GM19395 (cell line): ENCODE measurements around the gene CFDP1.

ENCODE experiments used
- ATAC-seq: cut with Tn5 transposase; IDR thresholded peaks from one replicate; pipeline ENCODE4 v1.9.1; 2021; ENCODE audit warnings: mild to moderate bottlenecking, moderate library complexity; ENCODE audit not compliant: unreplicated experiment

The CFDP1 gene

DNA sequence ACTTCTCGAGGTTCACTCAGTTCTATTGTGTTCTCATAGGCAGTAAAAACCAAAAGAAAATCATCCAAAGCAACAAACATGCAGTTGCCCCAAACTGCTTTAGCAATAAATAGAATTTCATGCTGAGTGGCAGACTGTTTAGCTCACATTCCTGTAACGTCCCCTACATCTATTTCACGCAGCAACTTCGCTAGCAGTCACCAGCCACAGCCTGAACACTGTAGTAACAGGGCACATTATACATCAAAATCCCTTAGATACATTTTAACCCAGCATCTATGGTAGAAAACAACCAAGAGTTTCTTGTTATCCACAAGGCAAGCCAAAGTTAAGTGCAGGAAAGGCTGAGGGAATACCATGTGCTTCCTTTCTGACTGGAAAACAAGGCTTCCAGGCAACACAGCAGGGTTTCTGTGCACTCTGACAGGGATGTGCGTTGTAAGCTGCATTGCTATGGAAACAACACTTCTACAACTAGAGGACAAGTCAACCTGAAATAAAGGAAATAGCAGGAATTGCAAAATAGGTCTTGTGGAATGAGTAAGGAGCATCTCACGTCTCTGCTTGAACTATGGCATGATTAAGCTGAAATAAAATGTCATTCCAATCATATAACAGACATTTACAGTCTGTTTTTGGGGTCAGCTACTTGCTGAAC is 55.4 kb downstream of the CFDP1 start:
- ATAC-seq, result no peak

DNA sequence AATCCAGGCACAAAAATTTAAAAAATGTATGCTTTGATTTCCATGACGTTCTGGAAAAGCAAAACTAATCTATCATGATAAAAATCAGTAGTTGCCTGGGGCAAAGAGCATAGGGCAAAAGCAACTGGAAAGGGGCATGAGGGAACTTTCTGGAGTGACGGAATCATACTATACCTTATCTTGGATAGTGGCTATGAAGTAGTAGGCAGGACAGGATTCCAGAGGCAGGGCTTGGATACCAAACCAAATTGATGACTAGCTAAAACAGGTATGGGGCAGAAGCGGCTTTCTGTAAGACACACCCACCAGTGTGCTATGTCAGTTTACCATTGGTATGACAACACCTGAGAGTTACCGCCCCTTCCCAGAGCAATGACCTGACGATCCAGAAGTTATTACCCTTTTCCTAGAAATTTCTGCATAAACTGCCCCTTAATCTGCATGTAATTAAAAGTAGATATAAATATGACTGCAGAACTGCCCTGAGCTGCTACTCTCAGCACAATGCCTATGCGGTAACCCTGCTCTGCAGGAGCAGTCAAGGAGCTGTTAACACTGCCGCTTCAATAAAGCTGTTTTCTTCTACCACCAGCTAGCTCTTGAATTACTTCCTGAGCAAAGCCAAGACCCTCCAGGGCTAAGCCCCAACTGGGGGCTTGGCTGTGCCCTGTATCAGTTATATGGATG is 56.7 kb downstream of the CFDP1 start:
- ATAC-seq, result no peak

DNA sequence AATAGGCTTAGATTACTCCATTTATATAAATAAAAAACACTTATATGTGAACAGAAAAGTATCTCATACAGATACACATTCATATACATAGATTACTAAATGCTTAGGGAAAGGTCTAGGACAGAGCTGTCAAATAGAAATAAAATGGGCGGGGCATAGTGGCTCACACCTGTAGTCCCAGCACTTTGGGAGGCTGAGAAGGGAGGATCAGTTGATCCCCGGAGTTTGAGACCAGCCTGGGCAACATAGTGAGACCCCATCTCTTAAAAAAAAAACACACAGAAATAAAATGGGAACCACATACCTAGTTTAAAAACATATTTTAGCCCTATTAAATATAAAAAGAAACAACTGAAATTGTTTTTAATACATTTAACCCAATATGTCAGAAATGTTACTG is 58.9 kb downstream of the CFDP1 start:
- ATAC-seq, result no peak

DNA sequence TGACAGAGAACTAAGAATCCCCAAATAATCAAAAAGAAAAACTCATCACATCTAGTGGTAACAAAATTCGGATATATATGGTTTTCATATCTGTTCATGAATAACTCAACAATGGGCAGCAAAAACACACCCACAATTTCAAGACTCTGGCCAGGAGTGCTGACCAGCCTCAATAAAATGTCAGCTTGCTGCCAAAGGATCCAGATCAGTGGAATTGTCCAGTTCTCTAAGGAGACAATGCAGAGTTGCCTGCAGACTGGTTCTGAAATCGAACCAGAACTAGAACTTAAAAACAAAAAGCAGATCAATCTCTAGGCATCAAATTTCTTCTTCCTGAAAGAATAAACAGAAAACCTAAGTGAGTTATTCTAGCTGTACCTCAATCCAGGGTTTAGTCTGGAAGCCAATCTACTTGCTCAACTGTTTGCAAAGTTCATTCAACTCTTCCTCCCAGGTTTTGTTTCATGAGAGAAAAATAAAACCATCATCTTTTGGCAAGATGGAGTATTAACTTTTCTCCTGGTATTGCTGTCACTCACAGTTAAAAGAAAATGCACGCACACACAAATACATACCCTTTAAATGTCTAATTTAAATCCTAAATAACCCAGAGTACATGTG is 61.0 kb downstream of the CFDP1 start:
- no peak for ATAC-seq

DNA sequence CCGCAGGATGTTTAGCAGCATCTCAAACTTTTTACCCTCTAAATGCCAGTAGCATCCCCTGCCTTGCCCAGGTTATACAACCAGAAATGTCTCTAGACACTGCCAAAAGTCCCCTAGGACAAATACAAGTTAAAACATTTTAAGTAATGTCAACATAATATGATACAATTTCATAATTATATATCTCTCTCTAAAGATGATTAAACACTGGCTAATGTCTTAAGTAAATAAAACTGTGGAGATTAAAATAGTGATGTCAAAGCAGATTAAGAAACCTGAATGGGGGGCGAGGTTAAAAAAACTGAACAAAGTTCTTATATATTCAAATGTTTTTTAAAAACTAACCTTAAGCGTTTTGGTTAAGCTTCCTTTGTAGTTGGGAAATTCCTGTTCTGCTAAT is 62.1 kb downstream of the CFDP1 start:
- no peak for ATAC-seq

DNA sequence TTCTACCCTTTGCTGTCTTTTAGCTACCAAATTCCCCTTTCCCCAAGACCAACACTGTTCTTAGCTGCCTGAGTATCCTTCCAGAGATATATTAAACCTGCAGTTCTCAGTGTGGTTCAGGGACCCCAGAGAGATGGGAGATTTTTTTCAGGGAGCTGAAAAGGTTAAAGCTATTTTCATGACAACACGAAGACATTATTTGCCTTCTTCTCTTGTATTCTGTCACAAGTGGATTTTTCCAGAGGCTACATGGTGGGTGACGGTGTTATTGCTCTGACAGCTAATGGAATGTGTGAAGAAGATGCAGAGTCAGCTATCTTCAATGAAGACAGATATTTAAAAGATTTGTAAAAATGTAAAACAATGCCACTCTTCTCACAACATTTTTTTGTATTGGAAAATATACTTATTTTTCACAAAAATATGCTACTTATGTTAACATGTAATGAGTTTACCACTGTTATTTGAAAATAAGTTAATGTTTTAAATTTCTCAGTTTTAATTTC is 69.0 kb downstream of the CFDP1 start:
- no peak for ATAC-seq

DNA sequence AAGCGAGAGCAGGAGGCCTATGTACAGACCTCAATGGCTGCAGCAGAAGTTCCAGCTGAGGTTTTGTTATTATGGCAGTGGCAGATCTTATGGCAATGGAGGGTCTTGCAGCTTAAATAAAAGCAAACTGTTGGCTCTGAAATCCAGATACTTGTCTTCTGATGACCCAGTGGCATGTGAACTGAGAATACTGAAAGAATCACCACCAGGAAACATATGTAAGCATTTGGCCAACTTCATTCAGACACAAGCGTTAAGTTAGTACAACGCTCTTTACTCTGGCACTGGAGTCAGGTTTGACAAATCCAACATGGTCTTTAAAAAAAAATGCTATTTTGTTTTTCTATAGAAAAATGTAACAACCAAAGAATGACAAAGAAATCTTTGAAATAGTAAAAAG is 70.5 kb downstream of the CFDP1 start:
- no peak for ATAC-seq

DNA sequence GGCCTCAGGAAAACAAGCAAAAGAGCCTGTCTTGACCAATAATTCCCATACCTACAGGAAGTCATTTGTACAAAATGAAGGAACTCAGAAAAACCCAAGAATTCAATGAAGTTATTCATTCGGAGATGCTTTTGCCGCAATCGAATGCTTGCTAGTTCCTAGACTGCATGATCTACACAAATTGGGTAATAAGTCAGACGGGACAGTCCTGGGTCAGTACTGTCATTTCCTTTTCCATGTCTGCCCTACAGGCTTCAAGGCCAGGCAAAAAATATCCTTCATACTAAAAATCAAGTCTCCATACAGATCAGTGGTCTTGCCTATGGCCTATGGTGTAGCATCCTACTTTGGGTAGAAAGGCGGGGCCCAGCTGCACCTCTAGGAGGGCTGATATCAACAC is 71.4 kb downstream of the CFDP1 start:
- ATAC-seq, result no peak

DNA sequence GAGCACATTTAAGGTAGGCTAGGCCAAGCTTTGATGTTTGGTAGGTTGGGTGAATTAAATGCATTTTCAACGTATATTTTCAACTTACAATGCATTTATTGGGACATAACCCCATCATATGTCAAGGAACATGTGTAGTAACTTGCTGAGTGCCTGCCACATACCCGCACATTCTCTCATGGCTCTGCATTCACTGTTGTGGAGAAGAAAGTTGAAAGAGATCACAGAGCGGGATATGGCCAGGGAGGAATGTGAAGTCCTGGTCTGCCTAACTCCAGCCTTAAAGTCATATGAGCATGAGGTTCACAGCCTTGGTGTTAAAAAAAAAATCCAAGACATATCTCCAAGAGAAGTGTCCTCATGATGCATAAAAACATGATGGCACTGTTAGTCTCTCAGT is 79.1 kb downstream of the CFDP1 start:
- no peak for ATAC-seq

DNA sequence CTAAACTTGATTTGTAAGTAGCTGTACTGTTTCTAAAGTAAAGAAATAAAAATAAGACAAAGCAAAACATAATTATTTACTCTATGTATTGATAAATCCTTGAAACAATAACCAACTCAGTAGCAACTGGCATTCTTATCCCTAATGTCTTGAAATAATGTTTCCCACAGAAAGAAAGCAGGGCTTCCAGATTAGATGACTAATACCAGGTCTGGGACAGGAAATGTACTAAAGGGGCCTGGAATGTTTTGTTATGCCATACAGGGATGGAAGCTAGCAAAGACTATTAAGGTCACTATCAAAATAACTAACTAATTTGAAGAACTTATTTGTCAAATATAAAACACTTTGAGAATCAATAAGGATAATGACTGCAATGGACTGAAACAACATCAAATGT is 82.1 kb downstream of the CFDP1 start:
- ATAC-seq, result no peak

DNA sequence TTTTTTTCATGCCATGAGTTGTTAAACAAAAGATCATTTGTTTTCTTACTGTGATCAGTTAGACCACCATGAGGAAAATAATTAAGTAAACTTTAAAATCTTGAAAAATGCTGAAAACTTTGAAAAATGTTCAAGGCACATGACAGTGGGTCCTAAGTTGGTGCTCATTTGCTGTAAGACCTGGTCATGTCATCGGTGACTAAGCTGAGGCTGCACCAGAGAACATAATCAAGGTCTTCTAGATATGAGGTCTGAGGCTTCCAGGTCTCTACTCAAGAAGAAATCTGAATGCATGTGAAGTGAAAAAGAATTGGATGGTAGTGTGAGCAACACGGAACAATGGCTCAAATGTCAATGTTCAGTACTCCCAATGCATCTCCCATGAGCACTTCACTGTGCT is 87.6 kb downstream of the CFDP1 start:
- ATAC-seq, result no peak

DNA sequence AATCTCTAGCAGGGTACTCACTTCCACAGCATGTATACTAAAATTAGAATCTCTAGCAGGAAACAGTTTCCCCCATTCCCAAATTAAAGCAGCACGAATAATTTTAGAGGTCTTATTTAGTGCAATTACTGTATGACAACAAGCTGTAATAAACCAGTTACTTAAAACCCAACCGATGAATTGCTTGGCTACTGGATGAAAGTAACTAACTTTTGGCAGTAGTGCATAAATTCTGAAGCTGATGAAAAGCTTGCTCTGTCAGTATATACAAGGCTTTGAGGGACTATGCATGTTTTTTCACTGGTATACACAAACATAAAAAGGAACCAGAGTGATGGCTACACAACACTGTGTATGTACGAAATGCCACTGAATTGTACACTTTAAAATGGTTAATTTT is 89.4 kb downstream of the CFDP1 start:
- no peak for ATAC-seq

DNA sequence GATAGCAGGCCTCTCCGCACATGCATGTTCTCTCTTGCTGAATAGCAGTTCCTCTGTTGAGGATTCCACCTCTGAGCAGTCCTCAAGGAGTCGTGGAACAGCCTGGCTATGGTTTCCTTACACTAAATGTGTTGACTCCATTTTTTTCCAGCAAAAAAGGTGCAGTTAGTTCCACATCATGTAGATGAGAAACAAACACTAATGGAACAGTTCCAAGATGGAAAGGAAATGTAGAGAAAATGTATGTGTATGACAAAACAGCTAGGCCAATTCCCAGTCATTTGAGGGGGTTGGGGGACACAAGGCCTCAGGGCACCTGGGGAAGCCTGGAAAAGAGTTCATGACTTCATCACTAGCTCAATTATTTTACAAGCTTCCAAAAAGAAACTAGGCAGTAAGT is 90.0 kb downstream of the CFDP1 start:
- no peak for ATAC-seq

DNA sequence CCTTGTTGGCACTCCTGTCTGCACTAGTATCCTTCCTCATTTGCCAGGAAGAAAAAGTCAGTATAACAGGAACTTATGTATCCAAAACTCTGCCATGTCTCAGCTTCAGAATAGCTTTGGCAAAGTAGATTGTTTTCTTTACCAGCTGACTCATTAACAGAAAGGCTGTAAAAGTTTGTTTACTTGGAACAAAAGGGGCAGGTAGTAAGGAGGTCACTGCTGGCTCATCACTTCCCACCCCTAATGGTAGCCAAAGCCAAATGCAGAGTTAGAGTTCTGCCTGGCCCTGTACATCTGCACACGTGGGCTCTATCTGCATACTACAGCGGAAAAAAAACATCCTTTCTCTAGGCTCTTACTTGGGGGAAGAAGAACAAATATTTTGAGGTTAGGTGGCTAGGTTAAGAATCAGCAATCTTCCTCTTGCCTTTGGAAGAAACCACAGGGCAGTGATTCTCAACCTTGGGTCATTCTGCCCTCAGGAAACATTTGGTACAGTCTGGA is 90.9 kb downstream of the CFDP1 start:
- no peak for ATAC-seq

DNA sequence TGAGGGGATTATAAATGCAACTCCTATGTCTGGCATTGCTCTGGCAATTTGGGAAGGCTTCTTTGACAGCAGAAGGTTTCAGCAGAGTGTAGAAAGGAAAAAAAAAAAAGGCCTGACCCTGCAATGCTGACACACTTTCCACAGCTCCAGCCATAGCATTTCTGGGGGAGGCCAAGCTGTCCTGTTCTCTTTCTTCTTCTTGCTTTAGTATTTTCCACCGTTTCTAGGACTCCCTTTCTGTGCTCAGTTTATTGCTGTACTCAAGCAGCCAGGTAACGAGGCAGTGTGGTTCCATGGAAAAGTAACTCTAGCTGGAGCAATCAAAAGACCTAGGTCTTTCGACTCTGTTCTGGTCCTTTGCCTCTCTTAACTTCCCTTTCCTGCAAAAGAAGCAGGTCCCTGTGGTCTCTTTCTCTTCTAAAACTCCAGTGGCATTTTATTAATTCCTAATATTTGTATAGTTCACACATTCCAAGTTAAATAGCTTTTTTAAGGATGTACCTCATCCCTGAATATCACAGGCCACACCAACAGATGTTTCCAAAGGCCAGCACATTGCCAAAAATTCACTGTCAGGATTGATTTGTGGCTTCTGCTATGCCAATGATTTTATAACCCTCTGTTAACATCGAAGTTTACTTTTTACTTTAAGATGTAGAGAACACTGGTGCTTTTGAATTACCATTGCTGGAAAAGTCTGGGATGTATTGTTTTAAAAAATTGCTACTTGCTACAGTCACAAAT is 91.6 kb downstream of the CFDP1 start:
- ATAC-seq, result no peak

DNA sequence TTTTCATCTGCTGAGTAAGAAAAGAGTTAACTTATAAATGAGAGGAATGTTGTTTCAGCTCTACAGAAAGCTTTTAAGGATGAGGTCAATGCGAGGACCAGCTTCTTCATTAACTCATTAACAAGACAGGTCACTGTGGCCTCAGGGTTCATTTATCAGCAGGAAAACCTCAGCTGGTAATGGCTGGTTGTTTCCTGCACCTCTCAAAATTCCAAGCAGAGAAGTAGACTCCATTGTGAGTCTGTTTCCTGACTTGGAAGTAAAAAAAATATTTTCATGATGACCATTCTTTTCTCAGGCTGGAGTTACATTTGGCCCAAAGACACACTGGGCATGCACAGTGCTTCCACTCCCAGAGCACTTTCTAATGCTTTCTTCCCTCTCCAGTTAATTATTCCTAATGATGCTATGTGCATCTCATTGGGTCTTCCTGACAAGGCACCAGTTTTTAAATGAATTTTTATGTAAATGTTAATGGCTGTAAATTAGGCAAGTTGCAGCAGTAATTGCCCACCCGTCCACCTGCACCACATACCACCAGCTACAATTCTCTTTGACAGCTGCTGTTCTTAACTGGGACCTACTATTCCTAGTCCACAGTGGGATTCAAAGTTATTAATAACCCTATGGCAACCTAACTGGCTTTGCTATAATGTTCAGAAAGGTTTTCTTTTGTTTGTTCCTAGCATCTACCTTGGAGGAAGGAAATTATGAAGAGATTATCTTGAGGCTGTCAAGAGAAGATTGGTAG is 92.4 kb downstream of the CFDP1 start:
- no peak for ATAC-seq

DNA sequence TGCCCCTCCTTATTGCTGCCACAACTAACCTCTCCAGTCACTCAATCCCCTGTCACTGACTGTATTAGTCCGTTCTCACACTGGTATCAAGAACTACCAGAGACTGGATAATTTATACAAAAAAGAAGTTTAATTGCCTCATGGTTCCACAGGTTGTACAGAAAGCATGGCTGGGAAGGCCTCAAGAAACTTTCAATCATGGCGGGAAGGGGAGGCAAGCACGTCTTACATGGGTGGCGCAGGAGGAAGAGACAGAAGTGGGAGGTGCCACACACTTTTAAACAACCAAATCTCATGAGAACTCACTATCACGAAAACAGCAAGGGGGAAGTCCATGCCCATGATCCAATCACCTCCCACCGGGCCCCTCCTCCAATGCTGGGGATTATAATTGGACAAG is 95.9 kb downstream of the CFDP1 start:
- ATAC-seq, result no peak

DNA sequence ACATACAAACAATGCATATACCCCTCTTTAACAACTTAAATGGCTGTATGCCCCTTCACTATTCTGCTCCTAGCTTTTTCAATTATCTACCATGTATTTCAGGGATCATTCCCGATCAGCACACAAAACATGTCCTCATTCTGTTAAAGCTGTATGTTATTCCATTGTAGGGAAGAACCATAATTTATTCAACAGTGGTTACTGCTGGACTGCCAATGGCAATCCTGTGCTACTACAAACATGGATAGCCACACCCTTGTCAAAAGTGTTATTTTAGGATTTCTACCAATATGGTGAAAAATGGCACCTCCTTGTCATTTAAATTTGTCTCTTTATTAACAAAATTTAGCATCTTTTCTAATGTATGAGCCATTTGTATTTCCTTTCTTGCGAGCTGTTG is 96.8 kb downstream of the CFDP1 start:
- ATAC-seq, result no peak

DNA sequence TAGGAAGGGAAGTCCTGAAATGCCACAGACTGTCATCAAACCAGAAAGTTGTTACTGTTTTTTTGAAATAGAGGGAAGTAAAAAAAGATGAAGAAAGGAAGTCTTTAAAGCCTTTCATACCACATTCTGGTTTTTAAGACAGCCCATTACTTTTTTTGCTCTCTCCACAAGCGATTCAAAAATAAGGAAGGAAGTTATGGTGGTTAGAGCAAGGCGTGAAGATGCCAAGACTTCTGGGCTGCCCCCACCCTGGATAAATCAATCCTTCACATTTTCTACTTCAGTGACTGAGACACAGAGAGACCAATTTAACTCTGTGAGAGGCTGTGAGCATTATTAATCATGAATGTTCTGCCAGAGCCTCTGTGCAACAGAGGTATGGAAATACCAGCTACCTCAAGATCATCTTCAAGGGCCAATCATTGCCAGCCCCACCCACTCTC is 99.6 kb downstream of the CFDP1 start:
- ATAC-seq, result no peak

DNA sequence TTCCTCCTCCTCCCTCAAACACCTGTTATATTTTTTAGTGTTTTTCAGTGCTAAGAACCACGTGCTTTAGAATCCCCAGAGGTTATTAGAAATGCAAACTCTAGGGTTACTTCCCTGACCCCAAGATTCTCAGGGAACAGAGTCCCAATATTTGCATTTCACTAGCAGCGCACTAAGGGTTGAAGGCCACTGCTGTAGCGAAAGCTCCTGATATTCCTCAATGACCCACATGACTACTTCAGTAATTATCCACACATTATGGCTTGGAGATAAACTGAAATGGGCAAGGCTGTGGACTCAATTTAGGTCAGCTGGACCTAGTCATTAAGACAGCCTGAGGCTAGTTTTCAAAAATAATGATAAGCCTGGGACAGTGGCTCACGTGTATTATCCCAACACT is 103.4 kb downstream of the CFDP1 start:
- no peak for ATAC-seq

DNA sequence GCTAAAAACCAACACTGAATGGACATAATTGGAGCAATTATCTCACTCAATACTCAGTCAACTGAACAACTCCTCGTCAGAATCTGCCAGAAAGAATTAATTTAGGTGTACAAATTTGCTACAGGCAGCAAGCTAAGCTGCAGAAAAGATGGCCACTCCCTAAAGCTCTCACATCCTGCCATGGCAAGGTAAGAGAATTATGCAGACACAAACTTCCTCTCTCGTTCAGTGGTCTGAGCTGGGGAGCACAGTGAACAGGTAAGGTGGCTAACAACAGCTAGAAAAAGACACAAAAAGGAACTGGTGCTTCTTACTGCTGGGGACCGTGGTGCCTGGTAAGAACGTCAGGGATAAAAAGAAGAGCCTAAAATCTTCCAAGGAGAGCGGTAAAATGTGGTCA is 107.0 kb downstream of the CFDP1 start:
- no peak for ATAC-seq
